Lung (tissue), 12 donors: ENCODE data around the gene TTC23. TPM values are rescaled to one million over a fixed set of nuclear protein-coding genes. Genes with fewer than 3 reads are reported as not detected.

ENCODE experiments used
- ATAC-seq: fragments of 200-7000 bp; cut with Tn5 transposase; one replicate; pipeline ENCODE4 v1.9.1; 2020; ENCODE audit warnings: moderate number of reproducible peaks; ENCODE audit not compliant: insufficient read depth, low FRiP score
- DNase-seq, 3 donors: peaks; one replicate each; pipeline ENCODE4 v3.0.0-alpha.2; 2013 to 2017
- H3K27ac ChIP-seq, 2 donors: one replicate each; pipeline ENCODE4 v1.5.1; 2013; ENCODE audit warnings: mild to moderate bottlenecking in 2 of 2, moderate library complexity in 2 of 2, control low read depth in 1 of 2, inconsistent platforms in 1 of 2, low read depth in 1 of 2, low read length in 1 of 2
- H3K27me3 ChIP-seq, 3 donors: one replicate each; pipeline ENCODE4 v1.5.1; 2013; ENCODE audit warnings: low read length in 2 of 3; ENCODE audit not compliant: control insufficient read depth in 3 of 3, insufficient read depth in 3 of 3
- H3K36me3 ChIP-seq, 4 donors: one replicate each; pipeline ENCODE4 v1.5.1; 2013; ENCODE audit warnings: low read length in 4 of 4, mild to moderate bottlenecking in 1 of 4, moderate library complexity in 1 of 4; ENCODE audit not compliant: control insufficient read depth in 4 of 4, insufficient read depth in 4 of 4
- H3K4me1 ChIP-seq, 5 donors: one replicate each; pipeline ENCODE4 v1.5.1; 2013; ENCODE audit warnings: low read length in 5 of 5, mild to moderate bottlenecking in 2 of 5, moderate library complexity in 1 of 5; ENCODE audit not compliant: control insufficient read depth in 5 of 5, insufficient read depth in 5 of 5
- H3K4me3 ChIP-seq: one replicate; pipeline ENCODE4 v1.5.1; 2013; ENCODE audit warnings: mild to moderate bottlenecking, control low read depth, moderate library complexity
- H3K9ac ChIP-seq, 2 donors: one replicate each; pipeline ENCODE4 v1.5.1; 2013; ENCODE audit warnings: low read length in 2 of 2, control low read depth in 1 of 2; ENCODE audit not compliant: insufficient read depth in 1 of 2
- H3K9me3 ChIP-seq, 4 donors: one replicate each; pipeline ENCODE4 v1.5.1; 2013; ENCODE audit warnings: low read length in 3 of 4, mild to moderate bottlenecking in 1 of 4, moderate library complexity in 1 of 4; ENCODE audit not compliant: control insufficient read depth in 4 of 4, insufficient read depth in 3 of 4
- CTCF ChIP-seq: IDR thresholded peaks from 2 replicates; pipeline ENCODE4 v1.5.1; 2012; ENCODE audit warnings: mild to moderate bottlenecking; ENCODE audit errors: control extremely low read depth, extremely low read depth
- WGBS, 2 donors: extraction: QIAGEN DNeasy Blood & Tissue Kit; methylation state at CpG; one replicate each; pipeline ENCODE4 v1.1.7; 2013; 5-methylcytosine and 5-hydroxymethylcytosine counted together
- polyA plus RNA-seq, 2 donors: library from polyadenylated mRNA; stranded (reverse); fragments of 200-250 nt; gene quantifications; one replicate each; pipeline ENCODE4 v1.2.1, GENCODE V29; 2013
- total RNA-seq, 2 donors: library from RNA; depleted of rRNA in 1 of 2; stranded (reverse); fragments of >200 nt in 1 of 2; gene quantifications; one replicate each; pipeline ENCODE4 v1.2.1, GENCODE V29; 2014 to 2021
- donor health status: control.
- donor health status: control.
- donor health status: Bipolar disorder and iron deficiency.
- donor health status: healthy.
- donor health status: DM: yes; HTN: yes; CAD: no.

TTC23 gene
- total and polyA plus RNA-seq, 4 donors, result 6.2 to 48.5 (median 10.6) TPM

GRCh38 chr15:99164119-99164518, 85.3 kb downstream of the TTC23 start:
- H3K4me3 ChIP-seq, result no peak overlapping the region
- ATAC-seq (no peak), DNase-seq (no peak)
- H3K36me3 ChIP-seq, result peaks cover 4 to 19% (median 8%) of the 10 kb centered on the region in 4 donors
- no peak overlapping the region for H3K9ac ChIP-seq
- no peak overlapping the region for H3K27ac ChIP-seq
- H3K4me1 ChIP-seq, result peaks cover 0 to 3% (median 0%) of the 10 kb centered on the region in 5 donors
- no peaks in the 10 kb centered on the region for H3K27me3 ChIP-seq
- H3K9me3 ChIP-seq, result no peaks in the 10 kb centered on the region
- WGBS, 2 donors, result 95 to 97% methylated on average over 3 of the region's 3 CpGs
- TF ChIP-seq CTCF, result no peak

DNA sequence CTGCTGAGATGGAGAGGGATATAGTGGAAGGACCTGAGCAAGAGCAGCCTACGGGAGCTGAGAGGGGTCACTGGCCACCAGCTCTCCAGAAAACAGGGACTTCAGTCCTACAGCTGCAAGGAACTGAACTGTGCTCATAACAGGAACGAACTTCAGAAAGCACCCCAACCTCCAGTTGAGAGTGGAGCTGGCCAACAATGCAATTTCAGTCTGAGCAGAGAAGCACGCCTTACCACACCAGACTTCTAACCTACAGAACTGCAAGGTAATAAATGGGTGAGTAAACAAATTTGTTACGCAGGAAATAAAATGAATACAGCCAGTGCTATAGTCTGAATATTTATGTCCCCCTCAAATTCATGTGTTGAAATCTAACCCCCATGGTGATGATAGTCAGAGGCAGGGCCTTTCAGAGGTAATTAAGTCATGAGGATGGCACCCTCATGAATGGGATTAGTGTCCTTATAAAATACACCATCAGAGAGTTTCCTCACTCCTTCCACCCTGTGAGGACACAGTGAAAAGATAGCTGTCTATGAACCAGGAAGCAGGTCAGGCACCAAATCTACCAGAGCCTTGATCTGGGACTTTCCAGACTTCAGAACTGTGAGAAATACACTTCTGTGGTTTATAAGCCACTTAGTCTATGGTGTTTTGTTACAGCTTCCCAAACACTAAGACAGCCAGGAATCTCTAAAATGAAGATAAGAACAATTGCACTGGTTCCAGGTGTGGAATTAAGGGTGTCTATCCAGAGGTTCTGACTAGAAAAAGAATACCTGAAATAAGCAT, 85.9 kb downstream of the TTC23 start:
- WGBS, 2 donors, result 92 to 95% methylated on average over 4 of the region's 4 CpGs
- DNase-seq (no peak), ATAC-seq (no peak)
- H3K27me3 ChIP-seq, result no peaks in the 10 kb centered on the region
- peaks cover 0 to 4% (median 0%) of the 10 kb centered on the region in 5 donors for H3K4me1 ChIP-seq
- no peak overlapping the region for H3K27ac ChIP-seq
- no peaks in the 10 kb centered on the region for H3K9me3 ChIP-seq
- H3K9ac ChIP-seq, result no peak overlapping the region
- no peak overlapping the region for H3K4me3 ChIP-seq
- TF ChIP-seq CTCF, result no peak
- H3K36me3 ChIP-seq, result peaks cover 4 to 24% (median 9%) of the 10 kb centered on the region in 4 donors

DNA sequence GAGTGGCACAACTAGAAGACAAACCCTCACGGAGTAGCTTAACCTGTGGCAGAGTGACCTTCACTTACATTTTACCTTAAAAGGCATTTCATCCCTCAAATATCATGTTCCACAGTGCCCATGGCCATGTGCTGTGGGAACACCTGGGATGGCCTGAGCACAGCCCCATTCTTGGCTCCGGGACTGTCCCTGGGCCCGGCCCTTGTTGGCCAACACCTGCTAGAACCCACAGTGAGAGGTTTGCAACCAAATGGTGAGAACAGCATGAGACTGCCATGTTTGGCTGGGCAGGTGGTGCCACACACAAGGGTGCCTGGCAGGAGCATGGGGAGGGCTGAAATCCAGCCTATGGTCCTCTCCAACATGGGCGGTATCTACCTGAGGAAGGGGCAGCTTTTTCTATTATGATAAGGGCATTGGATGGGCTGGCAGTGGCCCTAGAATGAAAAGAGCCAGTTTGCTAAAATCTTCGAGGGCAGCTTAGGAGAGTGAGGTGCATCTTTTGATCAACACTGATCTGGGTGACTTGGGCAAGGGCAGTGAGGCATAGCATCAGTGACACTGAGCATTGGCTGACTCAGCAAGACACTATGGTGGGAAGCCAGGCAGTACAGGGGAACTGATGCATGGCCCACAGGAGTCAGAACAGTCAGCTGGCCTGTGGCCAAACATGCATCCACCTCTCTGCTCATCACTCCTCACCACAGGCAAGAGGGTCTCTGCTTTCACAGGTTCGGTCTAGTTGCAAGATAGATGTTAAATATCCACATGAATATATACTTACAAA, 90.6 kb downstream of the TTC23 start:
- Histone ChIP-seq H3K27ac (no peak overlapping the region), H3K27me3 (no peaks in the 10 kb centered on the region), H3K9ac (no peak overlapping the region), H3K4me3 (no peak overlapping the region), H3K9me3 (no peaks in the 10 kb centered on the region), H3K36me3 (peaks cover 6 to 24% (median 11%) of the 10 kb centered on the region in 4 donors), H3K4me1 (peaks cover 0 to 2% (median 0%) of the 10 kb centered on the region in 5 donors)
- WGBS, 2 donors, result 96 to 97% methylated on average over 6 of the region's 6 CpGs
- DNase-seq (no peak), ATAC-seq (no peak)
- no peak for TF ChIP-seq CTCF
